SH-SY5Y (cell line): ENCODE data around the gene TECTA.

Source experiments
- GATA2 ChIP-seq: IDR thresholded peaks from 2 replicates; pipeline ENCODE4 v1.6.1; 2011; ENCODE audit warnings: mild to moderate bottlenecking, low read depth, low read length
- GATA3 ChIP-seq: IDR thresholded peaks from 2 replicates; pipeline ENCODE4 v1.6.1; 2011; ENCODE audit warnings: low read depth, mild to moderate bottlenecking, low read length, moderate library complexity

The TECTA gene

GRCh38 chr11:121109916-121110586, 9.0 kb downstream of the TECTA start:
- TF ChIP-seq GATA3 (peak; percentile 84), GATA2 (peak; percentile 61; the same call in 1 of the 2 replicates)

- TF ChIP-seq GATA3 (no peak), GATA2 (no peak)
Measured at GRCh38 chr11:121110871-121111724, 10.1 kb downstream of the TECTA start.

- TF ChIP-seq GATA2 (no peak), GATA3 (no peak)
Measured at GRCh38 chr11:121112498-121113455, 11.7 kb downstream of the TECTA start.

- TF ChIP-seq GATA3 (no peak), GATA2 (no peak)
Measured at GRCh38 chr11:121113611-121114010, 12.6 kb downstream of the TECTA start.

- no peak for TF ChIP-seq GATA3
- TF ChIP-seq GATA2: no peak
Measured at GRCh38 chr11:121117788-121118187, 16.7 kb downstream of the TECTA start.

GRCh38 chr11:121119440-121119839, 18.4 kb downstream of the TECTA start:
- no peak for TF ChIP-seq GATA2

- no peak for TF ChIP-seq GATA3
Measured at GRCh38 chr11:121122328-121122727, 21.3 kb downstream of the TECTA start.

- no peak for TF ChIP-seq GATA3
- TF ChIP-seq GATA2: no peak
Measured at GRCh38 chr11:121123496-121124069, 22.5 kb downstream of the TECTA start.

- TF ChIP-seq GATA2: no peak
- TF ChIP-seq GATA3: no peak
Measured at GRCh38 chr11:121127809-121128208, 26.8 kb downstream of the TECTA start.

GRCh38 chr11:121129362-121130340, 28.6 kb downstream of the TECTA start:
- no peak for TF ChIP-seq GATA3
- no peak for TF ChIP-seq GATA2

GRCh38 chr11:121131656-121132055, 30.6 kb downstream of the TECTA start:
- TF ChIP-seq GATA2 (no peak), GATA3 (no peak)

GRCh38 chr11:121132211-121132976, 31.4 kb downstream of the TECTA start:
- no peak for TF ChIP-seq GATA3
- no peak for TF ChIP-seq GATA2
